ENCODE data around the gene GRAMD1B.
"Not testable (repeated sequence)": the region's sequence is repeated elsewhere in the genome, so short reads cannot be mapped to it uniquely, and the experiment has no call there.

GRAMD1B gene

GRCh38 chr11:123509737-123510578, 79.9 kb downstream of the GRAMD1B start:
- no peak for DNase-seq (ENCODE audit: low read depth)

GRCh38 chr11:123510579-123510905, 80.5 kb downstream of the GRAMD1B start:
- DNase-seq (ENCODE audit: low read depth) = no peak

GRCh38 chr11:123511037-123511870, 81.2 kb downstream of the GRAMD1B start:
- peak; percentile 78 for DNase-seq (ENCODE audit: low read depth)

- DNase-seq (ENCODE audit: low read depth) = not testable (repeated sequence)
These were observed 83.2 kb downstream of the GRAMD1B start for GRCh38 chr11:123513309-123513708.

GRCh38 chr11:123516238-123516637, 86.2 kb downstream of the GRAMD1B start:
- no peak for DNase-seq (ENCODE audit: low read depth)

- no peak for DNase-seq (ENCODE audit: low read depth)
These were observed 87.7 kb downstream of the GRAMD1B start for GRCh38 chr11:123517559-123518364.

- DNase-seq (ENCODE audit: low read depth) = no peak
These were observed 88.5 kb downstream of the GRAMD1B start for GRCh38 chr11:123518496-123519054.

GRCh38 chr11:123519055-123519796, 89.2 kb downstream of the GRAMD1B start:
- DNase-seq (ENCODE audit: low read depth) = no peak

GRCh38 chr11:123519797-123520193, 89.7 kb downstream of the GRAMD1B start:
- DNase-seq (ENCODE audit: low read depth) = no peak

- DNase-seq (ENCODE audit: low read depth) = not testable (repeated sequence)
These were observed 90.4 kb downstream of the GRAMD1B start for GRCh38 chr11:123520476-123520875.

GRCh38 chr11:123521001-123521400, 90.9 kb downstream of the GRAMD1B start:
- DNase-seq (ENCODE audit: low read depth) = no peak

GRCh38 chr11:123521930-123522329, 91.9 kb downstream of the GRAMD1B start:
- DNase-seq (ENCODE audit: low read depth) = no peak

- no peak for DNase-seq (ENCODE audit: low read depth)
These were observed 93.5 kb downstream of the GRAMD1B start for GRCh38 chr11:123523539-123523938.

GRCh38 chr11:123525097-123525496, 95.0 kb downstream of the GRAMD1B start:
- DNase-seq (ENCODE audit: low read depth) = no peak

- no peak for DNase-seq (ENCODE audit: low read depth)
These were observed 95.4 kb downstream of the GRAMD1B start for GRCh38 chr11:123525511-123525918.

- DNase-seq (ENCODE audit: low read depth) = no peak
These were observed 96.1 kb downstream of the GRAMD1B start for GRCh38 chr11:123526027-123526805.

GRCh38 chr11:123526918-123527317, 96.8 kb downstream of the GRAMD1B start:
- no peak for DNase-seq (ENCODE audit: low read depth)

- DNase-seq (ENCODE audit: low read depth) = no peak
These were observed 97.5 kb downstream of the GRAMD1B start for GRCh38 chr11:123527526-123527925.

- no peak for DNase-seq (ENCODE audit: low read depth)
These were observed 97.9 kb downstream of the GRAMD1B start for GRCh38 chr11:123527947-123528346.

GRCh38 chr11:123531325-123531724, 101.3 kb downstream of the GRAMD1B start:
- DNase-seq (ENCODE audit: low read depth) = no peak
